HL-60 (cell line): ENCODE measurements around the gene SH3BP4.

Experiments used
- CTCF ChIP-seq: IDR thresholded peaks from one replicate; pipeline ENCODE4 v1.5.1; 2011; ENCODE audit warnings: low read length, control low read depth, inconsistent platforms; ENCODE audit not compliant: insufficient read depth
- GABPA ChIP-seq: IDR thresholded peaks from 2 replicates; pipeline ENCODE4 v1.6.1; 2012; ENCODE audit warnings: low read depth
- POLR2AphosphoS5 ChIP-seq: IDR thresholded peaks from 2 replicates; pipeline ENCODE4 v1.6.1; 2012; ENCODE audit warnings: low read depth
- REST ChIP-seq: IDR thresholded peaks from 2 replicates; pipeline ENCODE4 v1.6.1; 2012; ENCODE audit warnings: low read depth; ENCODE audit not compliant: insufficient replicate concordance

- TF ChIP-seq CTCF (no peak), GABPA (no peak), POLR2AphosphoS5 (no peak), REST (no peak)
Measured at GRCh38 chr2:234958746-234959395, 7.1 kb downstream of the SH3BP4 start.
